Small intestine (tissue), 7 donors: ENCODE results near the gene ZNF580. TPM values are rescaled to one million over a fixed set of nuclear protein-coding genes. Genes with fewer than 3 reads are reported as not detected.
A peak's percentile ranks its signal among the peaks of the same experiment; 100 is the strongest.

Experiments
- DNase-seq, 2 donors: peaks; one replicate each; pipeline versions ENCODE4 v3.0.0 to v3.0.0-alpha.2; 2013
- FAIRE-seq: peaks from 2 replicates; lab custom pipeline; 2012; peaks lifted over from hg19 to GRCh38; lab: Jason Lieb, UNC
- H3K27ac ChIP-seq, 3 donors: one replicate each; pipeline ENCODE4 v1.5.1; 2013; ENCODE audit warnings: low read length in 2 of 3, mild to moderate bottlenecking in 2 of 3, control low read depth in 1 of 3, inconsistent platforms in 1 of 3, low read depth in 1 of 3, moderate library complexity in 1 of 3
- H3K27me3 ChIP-seq, 3 donors: one replicate each; pipeline ENCODE4 v1.6.1; 2013; ENCODE audit warnings: low read length in 3 of 3, inconsistent platforms in 1 of 3; ENCODE audit not compliant: control insufficient read depth in 3 of 3, insufficient read depth in 3 of 3
- H3K36me3 ChIP-seq, 3 donors: one replicate each; pipeline ENCODE4 v1.6.1; 2013; ENCODE audit warnings: low read length in 3 of 3, inconsistent platforms in 1 of 3, low read depth in 1 of 3, mild to moderate bottlenecking in 1 of 3, moderate library complexity in 1 of 3; ENCODE audit not compliant: control insufficient read depth in 3 of 3, insufficient read depth in 2 of 3
- H3K4me1 ChIP-seq, 3 donors: one replicate each; pipeline ENCODE4 v1.6.1; 2013; ENCODE audit warnings: low read length in 2 of 3, inconsistent platforms in 1 of 3, low read depth in 1 of 3, mild to moderate bottlenecking in 1 of 3, moderate library complexity in 1 of 3; ENCODE audit not compliant: control insufficient read depth in 3 of 3, insufficient read depth in 2 of 3
- H3K4me3 ChIP-seq, 3 donors: one replicate each; pipeline ENCODE4 v1.5.1; 2013; ENCODE audit warnings: low read length in 3 of 3, control low read depth in 1 of 3, inconsistent platforms in 1 of 3, low read depth in 1 of 3, mild to moderate bottlenecking in 1 of 3, moderate library complexity in 1 of 3
- H3K9me3 ChIP-seq, 2 donors: one replicate each; pipeline ENCODE4 v1.6.1; 2013; ENCODE audit warnings: low read depth in 1 of 2, low read length in 1 of 2; ENCODE audit not compliant: control insufficient read depth in 2 of 2, insufficient read depth in 1 of 2
- WGBS, 3 donors: extraction: QIAGEN DNeasy Blood & Tissue Kit; methylation state at CpG; one replicate each; pipeline ENCODE4 v1.1.7; 2013; 5-methylcytosine and 5-hydroxymethylcytosine counted together
- polyA plus RNA-seq, 4 donors: library from polyadenylated mRNA; stranded (reverse) in 3 of 4; unstranded in 1 of 4; fragments of 200-250 nt in 3 of 4; fragments of 120-200 nt in 1 of 4; gene quantifications; one replicate each; pipeline versions ENCODE4 v1.2.1 to v1.2.3, GENCODE V29; 2013
- donor health status: healthy with polysubstance abuse.
- donor health status: control.
- donor health status: control.
- donor health status: Bipolar disorder and iron deficiency.
- donor health status: healthy.

Gene ZNF580
- polyA plus RNA-seq, 4 donors, result 8.3 to 28.5 (median 16.6) TPM

- Histone ChIP-seq H3K36me3 (peaks cover 0 to 19% (median 0%) of the 10 kb centered on the region in 3 donors), H3K4me3 (peak overlapping the region; percentile 83 to 96 (median 96)), H3K9me3 (no peaks in the 10 kb centered on the region), H3K4me1 (peaks cover 4 to 19% (median 10%) of the 10 kb centered on the region in 3 donors), H3K27me3 (no peaks in the 10 kb centered on the region), H3K27ac (peak overlapping the region in 2 of 3 donors; percentile 92 to 100)
- DNase-seq, result no peak
- WGBS, 3 donors, result 49 to 59% (median 53%) methylated on average over 7 of the region's 7 CpGs
- no peak for FAIRE-seq
Observed at GRCh38 chr19:55635856-55636440, 4.9 kb upstream of the ZNF580 start.

GRCh38 chr19:55636723-55637122, 4.1 kb upstream of the ZNF580 start:
- H3K27ac ChIP-seq, result no peak overlapping the region
- no peak overlapping the region for H3K4me3 ChIP-seq
- FAIRE-seq (no peak), DNase-seq (no peak)
- H3K9me3 ChIP-seq, result no peaks in the 10 kb centered on the region
- H3K36me3 ChIP-seq, result peaks cover 0 to 19% (median 0%) of the 10 kb centered on the region in 3 donors
- peaks cover 5 to 19% (median 10%) of the 10 kb centered on the region in 3 donors for H3K4me1 ChIP-seq
- no peaks in the 10 kb centered on the region for H3K27me3 ChIP-seq
- WGBS, 3 donors, result 82 to 87% (median 82%) methylated on average over 4 of the region's 4 CpGs

GRCh38 chr19:55637534-55637933, 3.3 kb upstream of the ZNF580 start:
- no peak overlapping the region for H3K27ac ChIP-seq
- WGBS, 3 donors, result 77 to 84% (median 82%) methylated on average over 11 of the region's 11 CpGs
- DNase-seq (no peak), FAIRE-seq (no peak)
- peaks cover 10 to 25% (median 11%) of the 10 kb centered on the region in 3 donors for H3K4me1 ChIP-seq
- no peaks in the 10 kb centered on the region for H3K27me3 ChIP-seq
- H3K4me3 ChIP-seq, result no peak overlapping the region
- peaks cover 0 to 19% (median 0%) of the 10 kb centered on the region in 3 donors for H3K36me3 ChIP-seq
- no peaks in the 10 kb centered on the region for H3K9me3 ChIP-seq

- no peak overlapping the region for H3K4me3 ChIP-seq
- H3K27me3 ChIP-seq, result no peaks in the 10 kb centered on the region
- H3K36me3 ChIP-seq, result peaks cover 0 to 19% (median 0%) of the 10 kb centered on the region in 3 donors
- H3K27ac ChIP-seq, result no peak overlapping the region
- WGBS, 3 donors, result 81 to 92% (median 84%) methylated on average over 6 of the region's 6 CpGs
- peak in 1 of 2 donors; percentile 38 for DNase-seq
- no peaks in the 10 kb centered on the region for H3K9me3 ChIP-seq
- H3K4me1 ChIP-seq, result peaks cover 10 to 31% (median 15%) of the 10 kb centered on the region in 3 donors
- FAIRE-seq, result no peak
Observed at GRCh38 chr19:55638864-55639359, 1.9 kb upstream of the ZNF580 start.

- peak overlapping the region; percentile 65 to 89 (median 76) for H3K27ac ChIP-seq
- H3K27me3 ChIP-seq, result no peaks in the 10 kb centered on the region
- H3K4me3 ChIP-seq, result peak overlapping the region in 2 of 3 donors; percentile 55 to 98
- no peak for FAIRE-seq
- WGBS, 3 donors, result 24 to 35% (median 27%) methylated on average over 33 to 38 of the region's 38 CpGs
- no peaks in the 10 kb centered on the region for H3K9me3 ChIP-seq
- DNase-seq, result peak; percentile 58 to 82
- peaks cover 10 to 32% (median 15%) of the 10 kb centered on the region in 3 donors for H3K4me1 ChIP-seq
- peaks cover 0 to 27% (median 0%) of the 10 kb centered on the region in 3 donors for H3K36me3 ChIP-seq
Observed at GRCh38 chr19:55640043-55640576, 692 bp upstream of the ZNF580 start.

GRCh38 chr19:55641426-55642152, 787 bp downstream of the ZNF580 start:
- Histone ChIP-seq H3K9me3 (no peaks in the 10 kb centered on the region), H3K27me3 (no peaks in the 10 kb centered on the region), H3K27ac (peak overlapping the region; percentile 5 to 89 (median 76)), H3K4me1 (peaks cover 2 to 25% (median 13%) of the 10 kb centered on the region in 3 donors), H3K36me3 (peaks cover 0 to 31% (median 2%) of the 10 kb centered on the region in 3 donors), H3K4me3 (peak overlapping the region; percentile 76 to 98 (median 81))
- WGBS, 3 donors, result 0 to 1% (median 1%) methylated on average over 25 of the region's 25 CpGs
- DNase-seq (no peak), FAIRE-seq (no peak)

GRCh38 chr19:55642153-55643002, 1.6 kb downstream of the ZNF580 start:
- 0 to 2% (median 1%) methylated on average over 48 to 65 of the region's 65 CpGs for WGBS, 3 donors
- Histone ChIP-seq H3K27me3 (no peaks in the 10 kb centered on the region), H3K4me3 (peak overlapping the region; percentile 76 to 98 (median 89)), H3K9me3 (no peaks in the 10 kb centered on the region), H3K27ac (peak overlapping the region; percentile 45 to 89 (median 71)), H3K4me1 (peaks cover 2 to 29% (median 12%) of the 10 kb centered on the region in 3 donors), H3K36me3 (peaks cover 0 to 33% (median 2%) of the 10 kb centered on the region in 3 donors)
- peak in 1 of 2 donors; percentile 62 for DNase-seq
- no peak for FAIRE-seq
